ENCODE data around the gene TMEFF2.

TMEFF2 gene

DNA sequence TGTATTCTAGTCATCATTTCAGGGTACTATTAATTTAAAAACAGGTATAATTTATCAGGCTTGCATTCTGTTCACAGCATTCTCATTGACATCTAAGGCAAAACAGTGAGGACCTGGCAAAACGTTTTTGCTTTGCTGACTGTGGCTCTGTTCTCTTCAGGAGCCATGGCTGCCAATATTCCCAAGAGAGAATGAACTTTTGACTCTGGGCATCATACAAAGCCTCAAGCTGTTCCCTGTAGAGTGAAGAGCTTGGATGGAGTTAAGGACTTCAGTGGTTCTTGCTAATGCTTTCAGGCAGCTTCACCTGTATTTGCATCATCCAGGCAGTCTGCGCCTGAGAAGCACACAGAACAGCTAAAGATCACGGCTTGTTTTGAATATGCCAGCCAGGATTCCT, 282.0 kb downstream of the TMEFF2 start:
- POLR2A ChIA-PET = no interaction called here
- CTCF ChIA-PET = interaction anchor here (1.0 to 2.5 kb wide), 3 partner anchors 9 to 250 kb away, joined by 3 to 9 read pairs (median 7); no protein-coding TSS in a partner anchor
- TF ChIP-seq, protein P1, sequence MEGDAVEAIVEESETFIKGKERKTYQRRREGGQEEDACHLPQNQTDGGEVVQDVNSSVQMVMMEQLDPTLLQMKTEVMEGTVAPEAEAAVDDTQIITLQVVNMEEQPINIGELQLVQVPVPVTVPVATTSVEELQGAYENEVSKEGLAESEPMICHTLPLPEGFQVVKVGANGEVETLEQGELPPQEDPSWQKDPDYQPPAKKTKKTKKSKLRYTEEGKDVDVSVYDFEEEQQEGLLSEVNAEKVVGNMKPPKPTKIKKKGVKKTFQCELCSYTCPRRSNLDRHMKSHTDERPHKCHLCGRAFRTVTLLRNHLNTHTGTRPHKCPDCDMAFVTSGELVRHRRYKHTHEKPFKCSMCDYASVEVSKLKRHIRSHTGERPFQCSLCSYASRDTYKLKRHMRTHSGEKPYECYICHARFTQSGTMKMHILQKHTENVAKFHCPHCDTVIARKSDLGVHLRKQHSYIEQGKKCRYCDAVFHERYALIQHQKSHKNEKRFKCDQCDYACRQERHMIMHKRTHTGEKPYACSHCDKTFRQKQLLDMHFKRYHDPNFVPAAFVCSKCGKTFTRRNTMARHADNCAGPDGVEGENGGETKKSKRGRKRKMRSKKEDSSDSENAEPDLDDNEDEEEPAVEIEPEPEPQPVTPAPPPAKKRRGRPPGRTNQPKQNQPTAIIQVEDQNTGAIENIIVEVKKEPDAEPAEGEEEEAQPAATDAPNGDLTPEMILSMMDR (IDR thresholded peaks at IDR 0.05; ENCODE audit: insufficient read depth, low read length, missing control alignments) = no peak

DNA sequence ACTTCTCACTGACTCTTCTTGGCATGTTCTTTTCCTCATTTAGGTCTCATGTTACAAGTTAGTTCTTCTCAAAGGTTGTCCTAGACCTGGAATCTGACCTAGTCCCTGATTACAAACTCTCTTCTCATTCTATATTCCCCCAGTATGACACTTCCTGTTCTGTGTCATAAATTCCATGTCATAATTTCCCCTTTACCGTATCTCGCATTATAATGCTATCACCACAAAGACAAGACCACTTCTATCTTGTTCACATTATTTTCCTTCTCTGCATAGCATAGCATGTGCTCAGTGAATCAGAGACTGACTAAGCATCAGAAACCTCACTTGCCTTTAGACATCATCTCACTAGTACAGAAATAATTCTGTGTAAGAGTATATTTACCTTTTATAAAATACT, 284.2 kb downstream of the TMEFF2 start:
- CTCF ChIA-PET = no interaction called here
- DNase-seq (ENCODE audit: low read depth, low spot score) = no peak
- TF ChIP-seq, protein P1 (IDR thresholded peaks at IDR 0.05; ENCODE audit: insufficient read depth, low read length, missing control alignments) = no peak
- no peak overlapping the region for H3K4me3 ChIP-seq (ENCODE audit: low read depth, low read length)
- POLR2A ChIA-PET = no interaction called here

More for the DNA sequence above, 282.0 kb downstream of the TMEFF2 start:
- DNase-seq (ENCODE audit: low read depth, low spot score) = no peak
- H3K4me3 ChIP-seq (ENCODE audit: low read depth, low read length) = no peak overlapping the region

DNA sequence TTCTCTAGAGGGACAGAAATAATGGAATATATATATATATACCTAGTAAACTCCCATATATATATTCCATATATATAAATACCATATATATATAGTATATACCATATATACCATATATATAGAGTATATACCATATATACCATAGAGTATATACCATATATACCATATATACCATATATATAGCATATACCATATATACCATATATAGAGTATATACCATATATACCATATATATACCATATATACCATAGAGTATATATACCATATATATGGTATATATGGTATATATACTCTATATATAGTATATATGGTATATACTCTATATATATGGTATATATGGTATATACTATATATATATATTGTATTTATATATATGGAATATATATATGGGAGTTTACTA, 285.9 kb downstream of the TMEFF2 start:
- POLR2A ChIA-PET = interaction anchor here (0.7 kb wide), 1 partner anchor 14 kb away, joined by 4 read pairs; no protein-coding TSS in a partner anchor
- CTCF ChIA-PET = no interaction called here
- TF ChIP-seq, protein P1 (IDR thresholded peaks at IDR 0.05; ENCODE audit: insufficient read depth, low read length, missing control alignments) = no peak
- no peak for DNase-seq (ENCODE audit: low read depth, low spot score)
- H3K4me3 ChIP-seq (ENCODE audit: low read depth, low read length) = no peak overlapping the region

DNA sequence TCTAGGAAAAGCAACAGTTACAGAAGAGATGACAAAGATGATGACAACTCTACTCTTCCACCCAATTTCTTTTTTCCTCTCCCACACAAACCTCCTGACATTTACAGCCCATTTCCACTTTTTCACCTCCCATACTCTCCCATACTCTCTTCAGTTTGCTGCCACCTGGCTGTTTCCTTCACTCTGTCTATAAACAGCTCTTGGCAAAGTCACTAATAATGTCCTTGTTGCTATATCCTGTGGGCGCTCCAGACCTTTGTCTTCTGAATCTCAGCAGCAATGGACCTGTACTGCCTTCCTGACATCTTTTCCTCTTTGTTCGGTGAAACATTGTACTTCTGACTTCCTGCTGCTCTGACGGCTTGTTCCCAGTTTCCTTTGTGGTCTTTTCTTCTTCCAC, 287.2 kb downstream of the TMEFF2 start:
- no peak for DNase-seq (ENCODE audit: low read depth, low spot score)
- CTCF ChIA-PET = interaction anchor here (1.0 kb wide), 1 partner anchor 8 kb away, joined by 3 read pairs; no protein-coding TSS in a partner anchor
- POLR2A ChIA-PET = no interaction called here
- H3K4me3 ChIP-seq (ENCODE audit: low read depth, low read length) = no peak overlapping the region
- TF ChIP-seq, protein P1 (IDR thresholded peaks at IDR 0.05; ENCODE audit: insufficient read depth, low read length, missing control alignments) = no peak

DNA sequence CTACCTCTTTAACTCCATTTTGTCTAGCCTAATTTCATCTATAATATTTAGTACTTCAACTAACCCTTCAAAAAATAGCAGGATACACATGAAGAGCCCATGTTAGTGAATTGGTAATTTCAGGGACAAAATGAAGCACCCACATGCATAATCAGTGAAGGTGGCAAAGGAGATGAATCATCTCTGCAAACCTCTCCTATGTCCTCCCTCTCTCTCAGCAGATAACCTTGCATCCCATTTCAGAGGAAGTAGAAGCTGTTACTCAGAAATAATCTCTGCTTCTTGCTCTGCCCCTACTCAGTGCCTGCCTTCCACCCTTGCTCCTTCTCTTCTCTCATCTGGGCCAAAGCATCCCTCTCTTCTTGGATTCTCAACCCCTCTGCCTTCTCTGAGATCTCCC, 287.6 kb downstream of the TMEFF2 start:
- no peak for DNase-seq (ENCODE audit: low read depth, low spot score)
- no peak overlapping the region for H3K4me3 ChIP-seq (ENCODE audit: low read depth, low read length)
- ChIA-PET POLR2A (no interaction called here), CTCF (interaction anchor here (1.0 kb wide), 1 partner anchor 8 kb away, joined by 3 read pairs; no protein-coding TSS in a partner anchor)
- TF ChIP-seq, protein P1 (IDR thresholded peaks at IDR 0.05; ENCODE audit: insufficient read depth, low read length, missing control alignments) = no peak

DNA sequence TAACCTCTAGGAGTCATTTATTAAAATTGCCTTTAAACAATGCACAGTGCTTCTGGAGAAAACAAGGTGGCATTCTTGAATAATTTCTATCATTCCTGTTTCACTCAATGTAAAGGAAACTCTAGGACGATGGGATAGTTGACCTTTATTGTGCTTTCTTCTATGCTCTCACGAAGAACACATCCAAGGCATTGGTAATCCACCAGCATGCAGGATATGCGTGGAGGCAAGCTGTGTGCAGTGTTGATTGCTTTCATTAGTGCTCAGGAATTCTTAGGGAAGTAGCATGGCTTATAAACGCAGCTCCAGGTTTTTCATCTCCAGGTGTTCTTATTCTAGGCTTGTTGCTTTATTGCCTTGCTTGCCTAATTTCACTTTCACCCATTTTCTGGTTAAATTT, 289.4 kb downstream of the TMEFF2 start:
- no peak for DNase-seq (ENCODE audit: low read depth, low spot score)

More for the DNA sequence above, 289.4 kb downstream of the TMEFF2 start:
- no peak overlapping the region for H3K4me3 ChIP-seq (ENCODE audit: low read depth, low read length)
- ChIA-PET POLR2A (no interaction called here), CTCF (no interaction called here)
- TF ChIP-seq, protein P1 (IDR thresholded peaks at IDR 0.05; ENCODE audit: insufficient read depth, low read length, missing control alignments) = no peak
